ENCODE measurements around the gene PRRT4. TPM values are rescaled to one million over a fixed set of nuclear protein-coding genes. Genes with fewer than 3 reads are reported as not detected.

PRRT4 gene
- total and polyA plus RNA-seq, 7 experiments from 2014 or later = 0.27 to 1.1 (median 0.51) TPM; not detected in 2

DNA sequence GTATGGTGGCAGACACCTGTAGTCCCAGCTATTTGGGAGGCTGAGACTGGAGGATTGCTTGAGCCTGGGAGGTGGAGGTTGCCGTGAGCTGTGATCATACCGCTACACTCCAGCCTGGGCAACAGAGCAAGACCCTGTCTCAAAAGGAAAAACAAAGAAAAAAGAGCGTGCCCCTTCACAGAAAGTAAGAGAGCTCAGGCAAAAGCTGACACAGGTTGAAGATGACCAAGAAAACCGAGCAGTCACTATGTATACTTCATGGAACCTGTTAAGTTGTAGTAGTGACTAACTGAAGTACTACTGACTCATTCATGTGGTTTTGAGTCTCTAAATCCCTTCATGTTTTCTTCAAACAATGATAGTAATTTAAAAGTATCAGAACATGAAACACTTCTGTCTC, 1.2 kb upstream of the PRRT4 start:
- ATAC-seq (no peak), DNase-seq (no peak)
- peaks cover 43 to 89% (median 48%) of the 10 kb centered on the region in 5 donors for H3K27me3 Mint-ChIP-seq
- POLR2A ChIA-PET = no interaction called here
- peak overlapping the region in 3 of 9 donors; percentile 29 to 76 (median 41) for H3K27ac Mint-ChIP-seq
- H3K36me3 ChIP-seq (ENCODE audit: control insufficient read depth in 2 of 3, insufficient read depth in 3 of 3, low read length in 3 of 3) = no peaks in the 10 kb centered on the region
- peaks cover 11 to 21% (median 15%) of the 10 kb centered on the region in 7 donors for H3K4me1 Mint-ChIP-seq
- H3K27ac ChIP-seq (ENCODE audit: low read depth, low read length) = no peak overlapping the region
- H3K27me3 ChIP-seq (ENCODE audit: control insufficient read depth in 2 of 2, insufficient read depth in 2 of 2, low read length in 2 of 2) = no peaks in the 10 kb centered on the region
- CTCF ChIA-PET = interaction anchor here (0.7 to 1.6 kb wide), 4 partner anchors 12 to 466 kb away, joined by 3 to 6 read pairs (median 4); no protein-coding TSS in a partner anchor
- no peaks in the 10 kb centered on the region for H3K9me3 Mint-ChIP-seq
- intact Hi-C loops (cut with micrococcal nuclease) = loop anchor here in 1 of 2 donors (2.0 kb wide), 1 partner anchor 24 kb away; no protein-coding TSS in a partner anchor
- no peaks in the 10 kb centered on the region for H3K36me3 Mint-ChIP-seq
- peaks cover 0 to 5% of the 10 kb centered on the region in 2 donors for H3K4me1 ChIP-seq (ENCODE audit: control insufficient read depth in 2 of 2, insufficient read depth in 2 of 2, low read length in 2 of 2)
- H3K9me3 ChIP-seq (ENCODE audit: control insufficient read depth in 2 of 3, low read length in 3 of 3) = no peaks in the 10 kb centered on the region
- H3K4me3 ChIP-seq (ENCODE audit: low read length) = no peak overlapping the region
- H3K4me3 Mint-ChIP-seq = peak overlapping the region; percentile 34 to 96 (median 87)

DNA sequence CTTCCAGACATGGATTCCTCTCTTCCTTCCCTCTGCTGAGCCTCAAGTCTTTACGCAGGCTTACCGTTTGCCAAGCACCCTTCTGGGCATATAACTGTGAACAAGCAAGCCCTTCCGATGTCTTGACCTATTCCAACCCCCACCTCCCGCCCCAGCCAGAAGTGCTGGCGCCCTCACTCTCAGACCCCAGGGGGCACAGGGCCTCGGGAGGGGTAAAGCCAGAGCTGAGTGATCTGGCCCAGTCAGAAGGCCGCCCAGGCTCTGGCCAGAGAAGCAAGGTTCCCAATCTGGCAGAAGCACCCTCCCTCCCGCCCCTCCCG, 1.2 kb downstream of the PRRT4 start:
- Histone ChIP-seq H3K27ac (ENCODE audit: low read depth, low read length) (no peak overlapping the region), H3K36me3 (ENCODE audit: control insufficient read depth in 2 of 3, insufficient read depth in 3 of 3, low read length in 3 of 3) (no peaks in the 10 kb centered on the region), H3K9me3 (ENCODE audit: control insufficient read depth in 2 of 3, low read length in 3 of 3) (no peaks in the 10 kb centered on the region), H3K27me3 (ENCODE audit: control insufficient read depth in 2 of 2, insufficient read depth in 2 of 2, low read length in 2 of 2) (no peaks in the 10 kb centered on the region), H3K4me3 (ENCODE audit: low read length) (no peak overlapping the region), H3K4me1 (ENCODE audit: control insufficient read depth in 2 of 2, insufficient read depth in 2 of 2, low read length in 2 of 2) (peaks cover 0 to 5% of the 10 kb centered on the region in 2 donors)
- Mint-ChIP-seq H3K4me3 (peak overlapping the region in 8 of 10 donors; percentile 29 to 96 (median 79)), H3K27ac (no peak overlapping the region), H3K27me3 (peaks cover 24 to 74% (median 32%) of the 10 kb centered on the region in 5 donors), H3K4me1 (peaks cover 11 to 27% (median 15%) of the 10 kb centered on the region in 7 donors), H3K9me3 (no peaks in the 10 kb centered on the region), H3K36me3 (no peaks in the 10 kb centered on the region)
- POLR2A ChIA-PET = interaction anchor here (1.3 kb wide), 1 partner anchor 17 kb away, joined by 4 read pairs; the partner anchor contains the start of gene RBM28
- no peak for ATAC-seq
- intact Hi-C loops (cut with micrococcal nuclease) = loop anchor here in 1 of 2 donors (2.0 kb wide), 1 partner anchor 16 kb away; no protein-coding TSS in a partner anchor
- no peak for DNase-seq
- CTCF ChIA-PET = no interaction called here

DNA sequence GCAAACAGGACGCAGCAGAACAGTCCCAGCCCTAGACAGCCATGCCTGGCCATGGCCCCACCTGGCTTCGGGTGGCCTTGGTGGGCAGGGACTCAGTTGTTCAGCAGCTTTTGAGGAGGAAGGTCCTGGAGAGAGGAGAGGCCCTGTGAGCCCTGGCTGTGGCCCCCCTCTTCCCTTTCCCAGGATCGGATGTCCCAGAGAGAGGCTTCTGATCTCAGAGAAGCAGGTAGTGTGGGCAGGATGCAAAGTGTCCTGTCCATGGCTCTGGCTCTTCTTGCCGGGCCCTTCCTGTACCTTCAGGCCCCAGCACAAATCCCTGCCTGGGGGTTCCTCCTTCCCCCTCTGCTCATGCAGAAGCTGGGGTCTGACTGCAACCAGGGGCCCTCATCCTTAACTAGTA, 1.6 kb downstream of the PRRT4 start:
- no peaks in the 10 kb centered on the region for H3K36me3 ChIP-seq (ENCODE audit: control insufficient read depth in 2 of 3, insufficient read depth in 3 of 3, low read length in 3 of 3)
- H3K27ac ChIP-seq (ENCODE audit: low read depth, low read length) = no peak overlapping the region
- CTCF ChIA-PET = no interaction called here
- Mint-ChIP-seq H3K4me1 (peaks cover 11 to 27% (median 15%) of the 10 kb centered on the region in 7 donors), H3K36me3 (no peaks in the 10 kb centered on the region), H3K27ac (no peak overlapping the region), H3K9me3 (no peaks in the 10 kb centered on the region), H3K4me3 (peak overlapping the region in 6 of 10 donors; percentile 6 to 96 (median 44)), H3K27me3 (peaks cover 20 to 74% (median 29%) of the 10 kb centered on the region in 5 donors)
- no peak overlapping the region for H3K4me3 ChIP-seq (ENCODE audit: low read length)
- intact Hi-C loops (cut with micrococcal nuclease) = loop anchor here in 1 of 2 donors (2.0 kb wide), 1 partner anchor 15 kb away; no protein-coding TSS in a partner anchor
- peaks cover 0 to 5% of the 10 kb centered on the region in 2 donors for H3K4me1 ChIP-seq (ENCODE audit: control insufficient read depth in 2 of 2, insufficient read depth in 2 of 2, low read length in 2 of 2)
- POLR2A ChIA-PET = no interaction called here
- no peak for ATAC-seq
- H3K27me3 ChIP-seq (ENCODE audit: control insufficient read depth in 2 of 2, insufficient read depth in 2 of 2, low read length in 2 of 2) = no peaks in the 10 kb centered on the region
- no peaks in the 10 kb centered on the region for H3K9me3 ChIP-seq (ENCODE audit: control insufficient read depth in 2 of 3, low read length in 3 of 3)
- DNase-seq = no peak

DNA sequence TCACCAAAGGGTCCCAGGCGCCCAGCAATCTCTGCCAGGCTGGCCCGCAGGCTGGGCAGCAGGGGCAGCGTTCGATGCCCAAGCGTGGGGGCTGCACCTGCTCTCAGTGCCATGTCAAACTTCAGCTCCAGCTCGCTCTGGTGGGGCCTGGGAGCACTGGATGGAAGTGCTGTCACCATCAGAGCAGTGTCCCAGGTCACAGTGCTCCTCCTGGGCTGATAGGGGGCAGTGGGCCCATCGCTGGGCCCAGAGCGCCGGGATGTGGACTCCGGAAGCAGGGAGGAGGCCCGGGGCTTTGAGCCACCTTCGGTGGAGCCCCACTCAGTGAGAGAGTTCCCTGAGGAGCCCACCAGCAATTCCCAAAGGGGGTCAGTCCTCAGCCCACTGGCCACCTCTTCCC, 2.2 kb downstream of the PRRT4 start:
- Histone ChIP-seq H3K27me3 (ENCODE audit: control insufficient read depth in 2 of 2, insufficient read depth in 2 of 2, low read length in 2 of 2) (no peaks in the 10 kb centered on the region), H3K4me3 (ENCODE audit: low read length) (no peak overlapping the region), H3K27ac (ENCODE audit: low read depth, low read length) (no peak overlapping the region), H3K4me1 (ENCODE audit: control insufficient read depth in 2 of 2, insufficient read depth in 2 of 2, low read length in 2 of 2) (peaks cover 0 to 5% of the 10 kb centered on the region in 2 donors), H3K9me3 (ENCODE audit: control insufficient read depth in 2 of 3, low read length in 3 of 3) (no peaks in the 10 kb centered on the region), H3K36me3 (ENCODE audit: control insufficient read depth in 2 of 3, insufficient read depth in 3 of 3, low read length in 3 of 3) (no peaks in the 10 kb centered on the region)
- Mint-ChIP-seq H3K27ac (no peak overlapping the region), H3K27me3 (peaks cover 14 to 74% (median 25%) of the 10 kb centered on the region in 5 donors), H3K36me3 (no peaks in the 10 kb centered on the region), H3K4me1 (peaks cover 11 to 27% (median 15%) of the 10 kb centered on the region in 7 donors), H3K4me3 (peak overlapping the region in 3 of 10 donors; percentile 6 to 96 (median 16)), H3K9me3 (no peaks in the 10 kb centered on the region)
- intact Hi-C loops (cut with micrococcal nuclease) = no loop called here
- POLR2A ChIA-PET = no interaction called here
- DNase-seq = no peak
- no peak for ATAC-seq
- CTCF ChIA-PET = interaction anchor here (0.6 kb wide), 1 partner anchor 52 kb away, joined by 3 read pairs; no protein-coding TSS in a partner anchor

DNA sequence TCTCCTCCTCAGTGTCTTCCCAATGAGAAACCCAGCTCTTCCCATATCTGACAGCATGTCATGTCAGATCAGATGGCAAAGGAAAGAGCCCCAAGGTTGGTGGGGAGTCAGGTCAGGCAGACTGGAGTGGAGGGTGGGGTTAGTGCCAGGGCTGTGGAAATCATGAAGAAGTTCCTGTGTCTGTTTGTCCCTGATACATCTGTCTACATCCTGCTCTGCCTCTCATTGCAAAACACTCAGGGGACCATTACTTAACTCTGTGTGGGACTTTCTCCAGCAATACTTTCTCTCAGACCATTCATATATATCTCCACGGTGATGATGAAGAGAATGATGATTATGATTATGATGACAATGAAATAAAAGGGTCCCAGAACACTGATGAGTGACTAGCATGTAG, 3.3 kb downstream of the PRRT4 start:
- Histone ChIP-seq H3K9me3 (ENCODE audit: control insufficient read depth in 2 of 3, low read length in 3 of 3) (no peaks in the 10 kb centered on the region), H3K27me3 (ENCODE audit: control insufficient read depth in 2 of 2, insufficient read depth in 2 of 2, low read length in 2 of 2) (no peaks in the 10 kb centered on the region), H3K36me3 (ENCODE audit: control insufficient read depth in 2 of 3, insufficient read depth in 3 of 3, low read length in 3 of 3) (no peaks in the 10 kb centered on the region), H3K27ac (ENCODE audit: low read depth, low read length) (no peak overlapping the region), H3K4me1 (ENCODE audit: control insufficient read depth in 2 of 2, insufficient read depth in 2 of 2, low read length in 2 of 2) (peaks cover 0 to 5% of the 10 kb centered on the region in 2 donors), H3K4me3 (ENCODE audit: low read length) (no peak overlapping the region)
- no peak overlapping the region for H3K4me3 Mint-ChIP-seq
- intact Hi-C loops (cut with micrococcal nuclease) = no loop called here
- POLR2A ChIA-PET = no interaction called here
- H3K27me3 Mint-ChIP-seq = peaks cover 20 to 74% (median 30%) of the 10 kb centered on the region in 5 donors
- no peak for ATAC-seq
- no peak for DNase-seq
- no peaks in the 10 kb centered on the region for H3K9me3 Mint-ChIP-seq
- CTCF ChIA-PET = interaction anchor here (0.9 to 2.0 kb wide), 3 partner anchors 10 to 68 kb away, joined by 3 to 7 read pairs (median 4); no protein-coding TSS in a partner anchor
- H3K4me1 Mint-ChIP-seq = peaks cover 11 to 27% (median 17%) of the 10 kb centered on the region in 7 donors
- H3K27ac Mint-ChIP-seq = no peak overlapping the region
- no peaks in the 10 kb centered on the region for H3K36me3 Mint-ChIP-seq

DNA sequence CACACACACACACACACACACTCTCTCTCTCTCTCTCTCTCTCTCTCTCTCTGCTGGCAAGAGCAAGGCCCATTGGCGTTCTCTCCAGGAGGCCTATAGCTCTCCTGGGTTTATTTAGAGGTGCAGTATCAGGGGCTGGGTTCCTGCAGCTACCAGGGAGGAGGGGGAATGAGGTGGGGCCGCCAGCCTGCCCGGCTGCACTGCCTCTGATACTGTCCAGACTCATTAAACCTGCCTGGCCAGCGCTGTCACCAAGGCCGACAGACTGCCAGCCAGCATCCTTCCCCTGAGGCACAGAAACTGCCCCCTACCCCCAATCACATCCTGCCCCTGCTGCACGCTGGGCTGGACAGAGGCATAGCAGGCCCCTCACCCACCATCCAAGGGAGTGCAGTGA, 4.3 kb downstream of the PRRT4 start:
- no peaks in the 10 kb centered on the region for H3K36me3 ChIP-seq (ENCODE audit: control insufficient read depth in 2 of 3, insufficient read depth in 3 of 3, low read length in 3 of 3)
- intact Hi-C loops (cut with micrococcal nuclease) = no loop called here
- ATAC-seq = no peak
- H3K27ac ChIP-seq (ENCODE audit: low read depth, low read length) = no peak overlapping the region
- peaks cover 0 to 3% of the 10 kb centered on the region in 2 donors for H3K4me1 ChIP-seq (ENCODE audit: control insufficient read depth in 2 of 2, insufficient read depth in 2 of 2, low read length in 2 of 2)
- Mint-ChIP-seq H3K4me1 (peaks cover 6 to 21% (median 13%) of the 10 kb centered on the region in 7 donors), H3K4me3 (no peak overlapping the region), H3K27me3 (peaks cover 17 to 73% (median 33%) of the 10 kb centered on the region in 5 donors), H3K9me3 (no peaks in the 10 kb centered on the region), H3K27ac (no peak overlapping the region), H3K36me3 (no peaks in the 10 kb centered on the region)
- H3K4me3 ChIP-seq (ENCODE audit: low read length) = no peak overlapping the region
- no peaks in the 10 kb centered on the region for H3K9me3 ChIP-seq (ENCODE audit: control insufficient read depth in 2 of 3, low read length in 3 of 3)
- CTCF ChIA-PET = interaction anchor here (0.9 to 2.0 kb wide), 3 partner anchors 9 to 69 kb away, joined by 3 to 7 read pairs (median 4); no protein-coding TSS in a partner anchor
- POLR2A ChIA-PET = no interaction called here
- no peaks in the 10 kb centered on the region for H3K27me3 ChIP-seq (ENCODE audit: control insufficient read depth in 2 of 2, insufficient read depth in 2 of 2, low read length in 2 of 2)
- DNase-seq = no peak

Measured in naive thymus-derived CD4-positive, alpha-beta T cell (primary cell).